Measurements from ENCODE around the gene GMFB.
A peak's percentile ranks its signal among the peaks of the same experiment; 100 is the strongest.
"Not testable (repeated sequence)": the region's sequence is repeated elsewhere in the genome, so short reads cannot be mapped to it uniquely, and the experiment has no call there.

GMFB gene

DNA sequence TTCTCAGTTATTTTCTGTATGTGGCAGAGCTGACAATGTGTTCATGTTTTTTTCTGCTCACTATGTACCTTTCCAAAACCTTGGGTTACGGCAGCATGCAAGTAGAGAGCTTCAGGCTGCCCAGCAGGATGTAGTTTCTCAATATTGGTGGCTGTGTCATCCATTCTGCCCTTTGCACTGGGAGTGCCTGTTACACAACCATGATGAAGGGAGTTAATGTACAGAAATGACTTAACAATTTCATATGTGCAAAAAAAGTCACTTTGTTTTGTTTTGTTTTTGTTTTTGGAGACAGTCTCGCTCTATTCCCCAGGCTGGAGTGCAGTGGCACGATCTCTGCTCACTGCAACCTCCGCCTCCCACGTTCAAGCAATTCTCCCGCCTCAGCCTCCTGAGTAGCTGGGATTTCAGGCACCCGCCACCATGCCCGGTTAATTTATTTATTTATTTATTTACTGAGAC, 41.5 kb downstream of the GMFB start:
- TF ChIP-seq, protein P1, sequence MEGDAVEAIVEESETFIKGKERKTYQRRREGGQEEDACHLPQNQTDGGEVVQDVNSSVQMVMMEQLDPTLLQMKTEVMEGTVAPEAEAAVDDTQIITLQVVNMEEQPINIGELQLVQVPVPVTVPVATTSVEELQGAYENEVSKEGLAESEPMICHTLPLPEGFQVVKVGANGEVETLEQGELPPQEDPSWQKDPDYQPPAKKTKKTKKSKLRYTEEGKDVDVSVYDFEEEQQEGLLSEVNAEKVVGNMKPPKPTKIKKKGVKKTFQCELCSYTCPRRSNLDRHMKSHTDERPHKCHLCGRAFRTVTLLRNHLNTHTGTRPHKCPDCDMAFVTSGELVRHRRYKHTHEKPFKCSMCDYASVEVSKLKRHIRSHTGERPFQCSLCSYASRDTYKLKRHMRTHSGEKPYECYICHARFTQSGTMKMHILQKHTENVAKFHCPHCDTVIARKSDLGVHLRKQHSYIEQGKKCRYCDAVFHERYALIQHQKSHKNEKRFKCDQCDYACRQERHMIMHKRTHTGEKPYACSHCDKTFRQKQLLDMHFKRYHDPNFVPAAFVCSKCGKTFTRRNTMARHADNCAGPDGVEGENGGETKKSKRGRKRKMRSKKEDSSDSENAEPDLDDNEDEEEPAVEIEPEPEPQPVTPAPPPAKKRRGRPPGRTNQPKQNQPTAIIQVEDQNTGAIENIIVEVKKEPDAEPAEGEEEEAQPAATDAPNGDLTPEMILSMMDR (IDR thresholded peaks at IDR 0.05; ENCODE audit: low read depth, low read length): no peak
- DNase-seq (ENCODE audit: low read depth in 2 of 2): peak; percentile 84 to 90
- H3K4me3 ChIP-seq (replicated peaks in 1 of 2; ENCODE audit: low read depth in 2 of 2, low read length in 2 of 2): no peak overlapping the region

GRCh38 chr14:54446161-54446693, 42.6 kb downstream of the GMFB start:
- TF ChIP-seq, protein P1 (IDR thresholded peaks at IDR 0.05; ENCODE audit: low read depth, low read length): no peak
- H3K4me3 ChIP-seq (replicated peaks in 1 of 2; ENCODE audit: low read depth in 2 of 2, low read length in 2 of 2): no peak overlapping the region
- DNase-seq (ENCODE audit: low read depth in 2 of 2): peak; percentile 31 to 94

DNA sequence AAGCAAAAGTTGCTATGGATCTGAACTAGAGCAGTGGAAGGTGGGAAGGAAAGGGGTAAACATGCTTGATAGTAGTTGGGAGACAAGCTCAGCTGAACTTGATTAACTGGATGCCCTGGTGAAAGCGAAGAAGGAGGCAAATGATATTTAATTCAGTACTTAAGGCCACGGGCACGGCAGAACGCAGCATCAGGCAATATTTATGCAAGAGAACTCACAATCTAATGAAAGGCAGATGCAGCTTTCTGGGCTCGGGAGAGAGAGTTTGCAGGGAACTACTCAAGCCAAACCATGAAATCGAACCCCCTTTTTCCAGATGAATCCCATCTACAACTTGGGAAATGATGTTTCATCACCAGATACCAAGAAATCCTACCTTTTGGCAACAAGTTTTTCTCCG, 44.1 kb downstream of the GMFB start:
- H3K4me3 ChIP-seq (replicated peaks in 1 of 2; ENCODE audit: low read depth in 2 of 2, low read length in 2 of 2): no peak overlapping the region
- TF ChIP-seq, protein P1 (IDR thresholded peaks at IDR 0.05; ENCODE audit: low read depth, low read length): no peak
- peak in 1 of 2 donors; percentile 37 for DNase-seq (ENCODE audit: low read depth in 2 of 2)

DNA sequence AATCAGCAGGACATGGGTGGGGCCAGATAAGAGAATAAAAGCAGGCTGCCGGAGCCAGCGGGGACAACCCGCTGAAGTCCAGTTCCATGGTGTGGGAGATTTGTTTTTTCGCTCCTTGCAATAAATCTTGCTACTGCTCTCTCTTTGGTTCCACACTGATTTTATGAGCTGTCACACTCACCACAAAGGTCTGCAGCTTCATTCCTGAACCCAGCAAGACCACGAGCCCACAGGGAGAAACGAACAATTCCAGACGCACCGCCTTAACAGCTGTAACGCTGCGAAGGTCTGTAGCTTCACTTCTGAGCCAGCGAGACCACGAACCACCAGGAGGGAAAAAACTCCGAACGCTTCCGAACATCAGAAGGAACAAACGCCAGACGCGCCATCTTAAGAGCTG, 44.8 kb downstream of the GMFB start:
- TF ChIP-seq, protein P1 (IDR thresholded peaks at IDR 0.05; ENCODE audit: low read depth, low read length): no peak
- H3K4me3 ChIP-seq (replicated peaks in 1 of 2; ENCODE audit: low read depth in 2 of 2, low read length in 2 of 2): no peak overlapping the region
- DNase-seq (ENCODE audit: low read depth in 2 of 2): no peak

GRCh38 chr14:54442961-54443360, 45.8 kb downstream of the GMFB start:
- not testable (repeated sequence) for H3K4me3 ChIP-seq (replicated peaks in 1 of 2; ENCODE audit: low read depth in 2 of 2, low read length in 2 of 2)

DNA sequence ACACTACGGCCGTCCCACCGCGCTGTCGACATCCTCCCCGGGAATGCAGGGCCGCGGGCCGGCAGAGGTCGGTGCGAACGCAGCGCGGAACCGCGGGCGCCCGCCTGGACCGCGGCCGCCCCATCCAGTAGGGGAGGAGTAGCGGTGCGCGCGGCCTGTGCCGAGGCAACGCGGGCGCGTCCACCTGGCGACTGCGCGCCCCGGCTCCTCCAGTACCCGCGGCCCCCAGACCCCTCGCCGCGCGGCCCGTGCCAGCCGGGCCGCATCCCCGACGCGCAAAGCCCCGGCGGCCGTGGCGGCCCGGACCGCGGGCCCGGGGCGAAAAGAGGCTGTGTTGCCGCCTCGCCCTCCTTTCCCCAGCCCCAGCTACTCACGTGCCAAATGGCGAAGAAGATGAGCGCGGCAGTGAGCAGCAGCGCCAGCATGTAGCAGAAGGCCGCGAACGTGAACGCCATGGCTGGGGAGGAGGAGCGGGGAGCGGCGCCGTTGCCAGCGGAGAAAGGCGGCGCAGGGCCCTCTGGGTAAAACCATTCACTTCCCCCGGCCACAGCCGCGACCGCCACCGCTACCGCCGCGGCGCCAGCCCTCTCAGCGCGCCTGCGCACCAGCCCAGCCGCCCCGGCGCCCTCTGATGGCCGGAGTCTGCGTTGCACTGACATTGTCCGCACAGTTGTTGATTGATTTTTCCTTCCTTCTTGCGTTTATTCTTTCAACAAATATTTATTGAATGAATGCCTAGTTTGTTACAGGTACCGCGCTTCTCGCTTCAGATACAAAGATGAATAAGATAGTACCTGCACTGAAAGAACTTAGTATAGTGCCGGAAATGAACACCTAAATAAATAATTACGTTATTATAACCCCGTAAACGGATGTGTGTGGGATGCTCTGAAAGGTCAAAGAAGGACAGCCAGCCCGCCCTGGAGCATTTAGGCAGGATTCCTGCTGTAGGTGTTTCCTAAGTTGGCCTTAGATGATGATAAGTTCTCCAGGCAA, 47.6 kb downstream of the GMFB start, which contains the start of gene CNIH1:
CNIH1 (minus strand) TSS at position 502 of the 996 bp plus-strand sequence; CDS start at position 455, 47 bp downstream.
- TF ChIP-seq, protein P1 (IDR thresholded peaks at IDR 0.05; ENCODE audit: low read depth, low read length): peak; percentile 80
- DNase-seq (ENCODE audit: low read depth in 2 of 2): peak; percentile 93 to 95
- H3K4me3 ChIP-seq (replicated peaks in 1 of 2; ENCODE audit: low read depth in 2 of 2, low read length in 2 of 2): peak within 1 kb of the TSS; percentile 69 to 82

More at GRCh38 chr14:54442961-54443360, 45.8 kb downstream of the GMFB start:
- DNase-seq (ENCODE audit: low read depth in 2 of 2): not testable (repeated sequence)

GRCh38 chr14:54440476-54440872, 48.3 kb downstream of the GMFB start:
- peak overlapping the region; percentile 69 to 82 for H3K4me3 ChIP-seq (replicated peaks in 1 of 2; ENCODE audit: low read depth in 2 of 2, low read length in 2 of 2)
- TF ChIP-seq, protein P1 (IDR thresholded peaks at IDR 0.05; ENCODE audit: low read depth, low read length): no peak
- DNase-seq (ENCODE audit: low read depth in 2 of 2): no peak

Measured in cardiac fibroblast (primary cell).